Natural killer cell treated with Interleukin-12 subunit alpha and Interleukin-12 subunit beta and Interleukin-15 and Interleukin-18, amount 100 ng/mL, for 72 hours (primary cell): ENCODE measurements around the gene FUT1. TPM values are rescaled to one million over a fixed set of nuclear protein-coding genes. Genes with fewer than 3 reads are reported as not detected.
A peak's percentile ranks its signal among the peaks of the same experiment; 100 is the strongest.
"Not testable (repeated sequence)": the region's sequence is repeated elsewhere in the genome, so short reads cannot be mapped to it uniquely, and the experiment has no call there.

ENCODE experiments used
- ATAC-seq, 2 donors: fragments of 150-1000 bp; cut with Tn5 transposase in 1 of 2; sonication (Bioruptor Pico), chemical (Tn5 transposase) in 1 of 2; 2 replicates each; pipeline ENCODE4 v1.10.0; 2021
- DNase-seq: peaks from one replicate; pipeline ENCODE4 v3.0.0; 2022; ENCODE audit warnings: low spot score
- H3K27ac Mint-ChIP-seq, 2 donors: 1 replicate in 1 of 2; 2 replicates in 1 of 2; pipeline ENCODE4 v1.8.0; 2022; ENCODE audit warnings: mixed read lengths in 2 of 2, mild to moderate bottlenecking in 1 of 2, moderate library complexity in 1 of 2
- H3K27me3 Mint-ChIP-seq, 2 donors: 1 replicate in 1 of 2; 2 replicates in 1 of 2; pipeline ENCODE4 v1.8.0; 2022; ENCODE audit warnings: mixed read lengths in 2 of 2
- H3K36me3 Mint-ChIP-seq: one replicate; pipeline ENCODE4 v1.8.0; 2022; ENCODE audit warnings: mixed read lengths
- H3K4me1 Mint-ChIP-seq, 2 donors: 1 replicate in 1 of 2; 2 replicates in 1 of 2; pipeline ENCODE4 v1.8.0; 2022; ENCODE audit warnings: low read depth in 2 of 2, mixed read lengths in 2 of 2, mild to moderate bottlenecking in 1 of 2
- H3K4me3 Mint-ChIP-seq: one replicate; pipeline ENCODE4 v1.8.0; 2022; ENCODE audit warnings: mixed read lengths
- H3K9me3 Mint-ChIP-seq: 2 replicates; pipeline ENCODE4 v1.8.0; 2022; ENCODE audit warnings: mixed read lengths
- total RNA-seq, 2 donors: library from RNA; stranded (reverse); gene quantifications; one replicate each; pipeline ENCODE4 v1.2.3, GENCODE V29; 2022

Gene FUT1
- total RNA-seq, 2 donors from 2014 or later: 0.21 TPM; not detected in 1

DNA sequence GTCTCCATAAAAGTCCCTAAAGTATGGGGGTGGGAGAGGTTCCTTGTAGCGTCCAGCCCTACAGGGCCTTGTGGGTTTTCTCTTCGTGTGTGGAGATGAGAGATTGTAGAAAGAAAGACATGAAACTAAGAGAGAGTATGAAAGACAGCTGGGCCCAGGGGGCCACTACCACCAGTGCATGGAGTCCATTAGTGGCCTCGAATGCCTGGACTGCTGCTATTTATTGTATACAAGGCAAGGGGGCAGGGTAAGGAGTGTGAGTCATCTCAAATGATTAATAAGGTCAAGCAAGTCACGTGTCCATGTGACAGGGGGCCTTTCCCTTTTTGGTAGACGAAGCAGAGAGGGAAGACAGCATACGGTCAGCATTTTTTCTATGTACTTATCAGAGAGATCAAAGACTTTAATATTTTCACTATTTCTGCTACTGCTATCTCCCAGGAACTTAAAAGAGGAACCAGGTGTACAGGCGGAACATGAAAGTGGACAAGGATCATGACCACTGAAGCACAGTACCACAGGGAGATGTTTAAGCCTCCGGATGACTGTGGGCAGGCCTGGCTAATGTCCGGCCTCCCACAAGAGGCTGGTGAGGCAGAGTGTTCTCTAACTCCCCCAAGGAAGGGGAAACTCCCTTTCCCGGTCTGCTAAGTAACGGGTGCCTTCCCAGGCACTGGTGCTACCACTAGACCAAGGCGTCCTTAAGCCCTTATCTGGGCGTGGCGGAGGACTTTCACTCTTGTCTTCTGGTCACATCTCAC, 28.4 kb upstream of the FUT1 start:
- Mint-ChIP-seq H3K27ac (no peak overlapping the region), H3K4me1 (peaks cover 0 to 3% of the 10 kb centered on the region in 2 donors), H3K36me3 (no peaks in the 10 kb centered on the region), H3K4me3 (no peak overlapping the region), H3K27me3 (peaks cover 0 to 2% of the 10 kb centered on the region in 2 donors), H3K9me3 (no peaks in the 10 kb centered on the region)
- no peak for ATAC-seq
- no peak for DNase-seq

DNA sequence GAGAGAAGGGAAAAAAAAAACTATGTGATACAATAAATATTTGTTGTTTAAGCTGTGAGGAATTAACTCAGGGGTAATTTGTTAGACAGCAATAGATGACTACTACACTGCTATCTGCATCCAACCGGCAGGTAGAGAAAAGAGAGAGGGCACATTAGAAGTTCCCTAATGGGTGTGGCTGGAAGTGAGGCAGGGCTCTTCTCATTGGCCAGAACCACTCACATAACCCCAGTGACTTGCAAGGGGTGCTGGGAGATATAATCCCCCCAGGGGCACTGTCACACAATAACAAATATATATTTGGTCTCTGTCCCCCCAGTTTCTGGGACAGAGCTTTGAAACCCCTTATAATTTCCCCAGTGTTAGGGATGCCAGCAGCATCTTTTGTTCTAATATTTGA, 27.2 kb upstream of the FUT1 start:
- no peak for DNase-seq
- no peak overlapping the region for H3K4me3 Mint-ChIP-seq
- no peaks in the 10 kb centered on the region for H3K36me3 Mint-ChIP-seq
- no peaks in the 10 kb centered on the region for H3K9me3 Mint-ChIP-seq
- ATAC-seq: no peak
- H3K27ac Mint-ChIP-seq: no peak overlapping the region
- peaks cover 0 to 3% of the 10 kb centered on the region in 2 donors for H3K4me1 Mint-ChIP-seq
- peaks cover 0 to 2% of the 10 kb centered on the region in 2 donors for H3K27me3 Mint-ChIP-seq

DNA sequence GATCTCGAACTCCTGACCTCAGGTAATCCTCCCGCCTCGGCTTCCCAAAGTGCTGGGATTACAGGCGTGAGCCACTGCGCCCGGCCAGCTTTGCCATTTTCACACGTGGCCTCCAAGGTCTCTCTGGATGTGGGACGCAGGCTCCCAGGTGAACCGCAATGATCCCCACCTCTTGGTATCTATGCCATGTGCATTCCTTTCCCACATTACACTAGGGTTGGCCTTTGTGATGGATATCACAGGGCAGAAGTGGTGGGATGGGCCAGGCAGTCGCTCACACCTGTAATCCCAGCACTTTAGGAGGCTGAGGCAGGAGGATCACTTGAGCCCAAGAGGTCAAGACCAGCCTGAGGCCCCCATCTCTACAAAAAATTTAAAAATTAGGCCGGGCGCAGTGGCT, 25.3 kb upstream of the FUT1 start:
- Mint-ChIP-seq H3K36me3 (no peaks in the 10 kb centered on the region), H3K4me1 (peaks cover 0 to 3% of the 10 kb centered on the region in 2 donors), H3K27me3 (peaks cover 0 to 3% of the 10 kb centered on the region in 2 donors), H3K9me3 (no peaks in the 10 kb centered on the region), H3K4me3 (no peak overlapping the region), H3K27ac (no peak overlapping the region)
- ATAC-seq (no peak), DNase-seq (no peak)

DNA sequence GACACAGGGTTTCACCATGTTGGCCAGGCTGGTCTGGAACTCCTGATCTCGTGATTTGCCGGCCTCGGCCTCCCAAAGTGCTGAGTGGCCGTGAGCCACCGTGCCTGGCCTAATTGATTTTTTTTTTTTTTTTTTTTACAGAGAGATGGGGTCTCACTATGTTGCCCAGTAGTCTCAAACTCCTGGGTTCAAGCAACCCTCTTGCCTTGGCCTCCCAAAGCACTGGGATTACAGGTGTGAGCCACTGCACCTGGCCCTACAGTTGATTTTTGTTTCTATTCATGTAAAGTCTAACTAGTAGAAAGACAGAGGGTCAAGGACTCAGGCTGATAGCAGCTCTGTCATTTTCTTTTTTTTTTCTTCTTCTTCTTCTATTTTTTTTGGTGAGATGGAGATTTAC, 24.7 kb upstream of the FUT1 start:
- Mint-ChIP-seq H3K4me1 (no peaks in the 10 kb centered on the region), H3K27me3 (peaks cover 0 to 2% of the 10 kb centered on the region in 2 donors), H3K36me3 (no peaks in the 10 kb centered on the region), H3K27ac (no peak overlapping the region), H3K4me3 (no peak overlapping the region), H3K9me3 (no peaks in the 10 kb centered on the region)
- no peak for DNase-seq
- no peak for ATAC-seq

DNA sequence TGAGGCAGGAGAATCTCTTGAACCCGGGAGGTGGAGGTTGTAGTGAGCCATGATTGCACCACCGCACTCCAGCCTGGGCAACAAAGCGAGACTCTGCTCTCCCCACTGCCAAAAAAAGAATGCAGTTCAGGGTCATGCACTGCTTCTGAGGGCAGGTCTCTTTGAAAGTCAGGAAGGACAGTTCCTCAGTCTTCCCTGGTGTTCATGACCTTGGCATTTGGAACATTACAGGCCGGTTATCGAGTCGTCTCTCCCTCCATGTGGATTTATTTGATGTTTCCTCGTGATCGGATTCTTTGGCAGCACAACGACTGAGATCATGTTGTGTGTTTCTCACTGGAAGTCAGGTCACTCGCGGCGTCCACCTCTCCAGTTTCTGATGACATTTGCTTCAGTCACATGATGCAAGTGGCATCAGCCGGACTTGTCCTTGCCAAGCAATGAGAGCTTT, 20.1 kb upstream of the FUT1 start:
- Mint-ChIP-seq H3K4me1 (no peaks in the 10 kb centered on the region), H3K27ac (no peak overlapping the region), H3K27me3 (peaks cover 7 to 15% of the 10 kb centered on the region in 2 donors), H3K4me3 (no peak overlapping the region), H3K36me3 (no peaks in the 10 kb centered on the region), H3K9me3 (no peaks in the 10 kb centered on the region)
- no peak for DNase-seq
- no peak for ATAC-seq

DNA sequence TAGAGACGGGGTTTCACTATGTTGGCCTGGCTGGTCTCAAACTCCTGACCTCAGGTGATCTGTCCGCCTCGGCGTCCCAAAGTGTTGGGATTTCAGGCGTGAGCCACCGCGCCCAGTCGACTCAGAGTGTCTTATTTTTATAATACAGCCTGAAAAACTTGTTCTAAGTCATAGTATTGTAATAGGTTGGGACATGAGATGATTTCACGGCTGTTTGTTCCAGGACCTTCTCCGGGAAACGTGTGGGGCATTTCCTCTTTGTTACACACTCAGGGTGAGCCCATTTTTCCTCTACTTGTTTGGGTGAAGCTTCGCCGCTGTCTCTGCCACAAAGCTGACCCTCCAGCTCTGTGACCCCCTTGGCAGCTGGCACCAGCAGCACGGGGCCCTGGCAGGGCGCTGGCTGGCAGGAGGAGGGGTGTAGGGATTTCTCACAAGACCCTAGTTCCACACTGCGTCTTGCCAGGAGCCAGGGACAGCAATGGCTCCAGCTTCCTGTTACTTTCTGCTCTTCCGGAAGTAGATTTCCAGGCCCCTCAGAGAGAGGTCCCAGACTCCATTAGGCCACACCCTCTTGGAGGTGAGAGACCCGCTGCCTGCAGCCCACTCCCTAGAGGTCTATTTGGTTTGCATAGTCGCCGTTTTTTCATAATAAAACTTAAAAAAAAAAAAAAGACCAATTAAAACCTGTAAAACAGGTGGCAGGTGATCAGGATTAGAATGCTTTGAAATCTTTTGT, 18.5 kb upstream of the FUT1 start:
- H3K27me3 Mint-ChIP-seq: peaks cover 9 to 17% of the 10 kb centered on the region in 2 donors
- DNase-seq (no peak), ATAC-seq (no peak)
- H3K27ac Mint-ChIP-seq: no peak overlapping the region
- no peaks in the 10 kb centered on the region for H3K36me3 Mint-ChIP-seq
- H3K9me3 Mint-ChIP-seq: no peaks in the 10 kb centered on the region
- H3K4me3 Mint-ChIP-seq: no peak overlapping the region
- no peaks in the 10 kb centered on the region for H3K4me1 Mint-ChIP-seq

DNA sequence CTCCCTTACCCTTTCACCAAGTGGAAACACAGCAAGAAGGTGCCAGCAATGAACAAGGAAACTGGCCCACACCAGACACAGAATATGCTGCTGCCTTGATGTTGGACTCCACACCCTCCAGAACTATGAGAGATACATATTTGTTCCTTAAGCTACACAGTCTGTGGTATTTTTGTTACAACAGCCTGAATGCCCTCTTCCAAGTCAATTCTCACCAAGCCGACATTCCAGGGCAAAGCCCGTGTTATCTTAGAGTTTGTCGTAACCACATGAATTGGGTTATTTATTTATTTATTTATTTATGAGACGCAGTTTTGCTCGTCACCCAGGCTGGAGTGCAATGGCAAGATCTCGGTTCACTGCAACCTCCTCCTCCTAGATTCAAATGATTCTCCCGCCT, 17.8 kb upstream of the FUT1 start:
- Mint-ChIP-seq H3K27me3 (peaks cover 14 to 17% of the 10 kb centered on the region in 2 donors), H3K36me3 (no peaks in the 10 kb centered on the region), H3K4me3 (no peak overlapping the region), H3K4me1 (no peaks in the 10 kb centered on the region), H3K27ac (no peak overlapping the region), H3K9me3 (no peaks in the 10 kb centered on the region)
- DNase-seq (no peak), ATAC-seq (no peak)

DNA sequence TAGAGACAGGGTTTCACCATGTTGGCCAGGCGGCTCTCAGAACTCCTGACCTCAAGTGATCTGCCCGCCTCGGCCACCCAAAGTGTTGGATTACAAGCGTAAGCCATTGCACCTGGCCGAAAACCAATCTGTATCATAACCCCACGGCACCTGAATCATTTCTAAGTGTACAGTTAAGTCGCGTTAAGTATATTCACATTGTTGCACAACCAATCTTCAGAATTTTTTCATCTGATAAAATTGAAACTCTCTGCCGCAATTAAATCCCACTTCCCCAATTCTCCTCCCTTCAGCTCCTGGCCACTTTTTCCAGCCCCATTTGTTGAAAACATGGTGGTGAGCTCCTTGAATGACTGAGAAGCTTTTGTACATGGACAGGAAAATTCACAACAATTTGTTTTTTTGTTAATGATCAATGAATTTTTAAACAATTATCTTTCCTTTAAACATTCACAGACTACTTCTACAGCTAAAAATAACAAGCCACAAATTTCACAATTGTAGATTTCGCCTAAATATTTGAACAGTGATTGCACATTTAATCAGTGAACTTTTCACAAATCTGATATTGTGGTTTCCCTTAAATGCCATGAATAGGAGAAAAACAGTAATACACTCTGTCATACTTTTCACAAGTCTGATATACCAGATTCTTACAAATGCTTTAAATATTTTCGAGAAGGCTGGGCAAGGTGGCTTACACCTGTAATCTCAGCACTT, 16.7 kb upstream of the FUT1 start:
- no peaks in the 10 kb centered on the region for H3K4me1 Mint-ChIP-seq

DNA sequence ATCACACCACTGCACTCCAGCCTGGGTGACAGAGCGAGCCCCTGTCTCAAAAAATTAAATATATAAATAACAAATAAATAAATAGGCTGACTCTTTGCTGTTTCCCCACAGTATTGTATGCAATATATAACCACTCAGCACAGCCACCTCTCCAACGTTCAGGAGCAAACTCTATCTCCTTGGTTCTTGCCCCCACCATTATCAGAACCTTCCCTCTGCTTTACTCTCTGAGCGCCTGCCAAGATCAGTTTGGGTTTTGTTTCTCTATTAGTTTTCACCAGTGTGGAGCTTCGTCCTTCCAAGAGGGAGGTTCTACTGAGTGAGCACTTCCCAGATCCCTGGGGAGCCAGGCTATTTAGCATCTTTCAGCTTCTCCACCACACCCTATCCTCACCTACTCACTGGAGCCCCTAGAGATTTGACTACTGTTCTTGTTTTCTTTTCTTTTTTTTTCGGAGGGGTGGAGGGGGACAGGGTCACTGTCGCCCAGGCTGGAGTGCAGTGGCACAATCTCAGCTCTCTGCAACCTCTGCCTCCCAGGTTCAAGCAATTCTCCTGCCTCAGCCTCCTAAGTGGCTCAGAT, 15.8 kb upstream of the FUT1 start:
- not testable (repeated sequence) for H3K36me3 Mint-ChIP-seq, H3K27ac Mint-ChIP-seq, DNase-seq, H3K4me3 Mint-ChIP-seq, H3K9me3 Mint-ChIP-seq, H3K4me1 Mint-ChIP-seq, ATAC-seq
- peaks cover 20 to 21% of the 10 kb centered on the region in 2 donors for H3K27me3 Mint-ChIP-seq

More for the DNA sequence above, 16.7 kb upstream of the FUT1 start:
- H3K9me3 Mint-ChIP-seq: no peaks in the 10 kb centered on the region
- H3K36me3 Mint-ChIP-seq: no peaks in the 10 kb centered on the region
- H3K27ac Mint-ChIP-seq: no peak overlapping the region
- peaks cover 19 to 21% of the 10 kb centered on the region in 2 donors for H3K27me3 Mint-ChIP-seq
- H3K4me3 Mint-ChIP-seq: no peak overlapping the region
- DNase-seq (no peak), ATAC-seq (no peak)

DNA sequence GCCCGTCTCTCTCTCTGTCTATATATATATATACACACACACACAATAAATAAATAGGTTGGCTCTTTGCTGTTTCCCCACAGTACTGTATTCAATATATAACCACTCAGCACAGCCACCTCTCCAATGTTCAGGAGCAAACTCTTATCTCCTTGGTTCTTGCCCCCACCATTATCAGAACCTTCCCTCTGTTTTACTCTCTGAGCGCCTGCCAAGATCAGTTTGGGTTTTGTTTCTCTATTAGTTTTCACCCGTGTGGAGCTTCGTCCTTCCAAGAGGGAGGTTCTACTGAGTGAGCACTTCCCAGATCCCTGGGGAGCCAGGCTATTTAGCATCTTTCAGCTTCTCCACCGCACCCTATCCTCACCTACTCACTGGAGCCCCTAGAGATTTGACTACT, 13.4 kb upstream of the FUT1 start:
- not testable (repeated sequence) for ATAC-seq, DNase-seq, H3K9me3 Mint-ChIP-seq, H3K27ac Mint-ChIP-seq, H3K4me3 Mint-ChIP-seq, H3K4me1 Mint-ChIP-seq, H3K36me3 Mint-ChIP-seq
- H3K27me3 Mint-ChIP-seq: peaks cover 18 to 33% of the 10 kb centered on the region in 2 donors

DNA sequence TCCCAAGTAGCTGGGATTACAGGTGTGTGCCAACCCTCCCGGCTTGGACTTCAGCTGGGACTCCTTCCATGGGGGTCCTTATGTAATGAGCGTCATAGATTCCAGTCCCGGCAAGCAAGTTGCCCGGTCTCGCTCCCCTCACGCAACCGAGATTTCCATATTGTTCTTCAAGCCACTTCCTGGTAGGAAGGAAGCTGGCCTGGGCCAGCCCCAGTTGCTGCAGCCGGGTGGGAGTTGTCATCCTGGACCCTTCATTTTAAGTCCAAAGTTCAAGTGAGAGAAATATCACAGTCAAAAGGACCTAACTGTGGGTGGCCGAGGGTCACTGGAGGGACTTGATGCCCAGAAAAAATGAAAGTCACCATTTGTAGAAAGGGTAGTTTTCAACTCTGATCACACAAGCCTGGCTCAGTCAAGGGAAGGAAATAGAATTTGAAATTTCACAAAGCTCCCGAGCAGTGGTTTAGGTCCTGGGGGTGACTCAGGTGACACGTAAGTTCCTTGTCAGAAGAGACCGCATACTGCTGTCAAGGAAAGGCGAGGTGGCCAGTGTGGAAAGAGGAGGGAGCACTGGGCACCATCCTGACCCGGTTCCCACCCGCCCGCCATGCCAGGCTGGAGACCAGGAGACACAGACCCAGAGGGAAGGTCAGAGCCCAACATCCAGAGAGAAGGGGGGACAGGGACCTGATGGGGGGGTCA, 8.2 kb upstream of the FUT1 start:
- Mint-ChIP-seq H3K9me3 (no peaks in the 10 kb centered on the region), H3K4me3 (no peak overlapping the region), H3K36me3 (no peaks in the 10 kb centered on the region), H3K27ac (peak overlapping the region in 1 of 2 donors; percentile 44), H3K27me3 (peaks cover 12 to 26% of the 10 kb centered on the region in 2 donors), H3K4me1 (peaks cover 0 to 4% of the 10 kb centered on the region in 2 donors)
- DNase-seq (no peak), ATAC-seq (peak in 1 of 2 donors; percentile 62)

DNA sequence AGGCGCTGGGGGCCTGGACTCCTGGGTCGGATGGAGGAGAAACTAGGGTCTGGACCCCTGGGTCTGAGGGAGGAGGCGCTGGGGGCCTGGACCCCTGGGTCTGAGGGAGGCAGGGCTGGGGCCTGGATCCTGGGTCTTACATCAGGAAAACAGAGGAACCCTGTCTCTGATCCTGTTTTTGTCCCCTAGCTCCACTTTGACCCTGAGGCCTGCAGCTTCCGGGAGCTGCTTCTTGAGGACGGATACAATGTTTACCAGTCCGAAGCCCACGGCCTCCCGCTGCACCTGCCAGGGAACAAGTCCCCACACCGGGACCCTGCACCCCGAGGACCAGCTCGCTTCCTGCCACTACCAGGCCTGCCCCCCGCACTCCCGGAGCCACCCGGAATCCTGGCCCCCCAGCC, 5.3 kb upstream of the FUT1 start:
- H3K9me3 Mint-ChIP-seq: no peaks in the 10 kb centered on the region
- H3K27me3 Mint-ChIP-seq: peaks cover 14 to 26% of the 10 kb centered on the region in 2 donors
- no peak for DNase-seq
- H3K4me1 Mint-ChIP-seq: peaks cover 0 to 11% of the 10 kb centered on the region in 2 donors
- no peak overlapping the region for H3K27ac Mint-ChIP-seq
- no peaks in the 10 kb centered on the region for H3K36me3 Mint-ChIP-seq
- ATAC-seq: no peak
- no peak overlapping the region for H3K4me3 Mint-ChIP-seq

DNA sequence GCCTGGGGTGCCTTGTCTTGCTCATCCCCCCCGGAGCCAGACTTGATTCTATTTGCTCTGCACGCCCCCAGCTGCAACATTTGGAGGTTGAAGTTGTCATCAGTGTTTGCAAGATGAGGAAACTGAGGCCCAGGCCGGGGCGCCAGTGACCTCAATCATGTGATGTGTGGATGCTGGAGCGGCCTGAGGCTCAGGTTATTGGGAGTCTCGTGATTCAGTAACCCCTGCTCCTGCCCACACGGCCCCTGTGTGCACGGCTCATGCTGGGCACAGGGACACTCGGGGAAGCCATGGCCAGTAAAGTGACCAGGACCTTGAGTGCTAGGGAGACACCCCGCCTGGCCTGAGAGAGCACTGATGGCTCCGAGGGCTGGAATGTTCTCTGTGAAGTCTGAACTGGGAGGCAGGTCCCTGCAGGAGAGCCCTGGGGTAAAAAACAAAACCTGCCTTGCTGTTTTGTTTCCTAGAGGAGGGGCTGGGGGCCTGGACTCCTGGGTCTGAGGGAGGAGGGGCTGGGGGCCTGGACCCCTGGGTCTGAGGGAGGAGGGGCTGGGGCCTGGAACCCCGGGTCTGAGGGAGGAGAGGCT, 4.7 kb upstream of the FUT1 start:
- no peaks in the 10 kb centered on the region for H3K9me3 Mint-ChIP-seq
- H3K27me3 Mint-ChIP-seq: peaks cover 15 to 26% of the 10 kb centered on the region in 2 donors
- no peak for DNase-seq
- ATAC-seq: no peak
- no peak overlapping the region for H3K4me3 Mint-ChIP-seq
- H3K27ac Mint-ChIP-seq: no peak overlapping the region
- peaks cover 2 to 12% of the 10 kb centered on the region in 2 donors for H3K4me1 Mint-ChIP-seq
- H3K36me3 Mint-ChIP-seq: no peaks in the 10 kb centered on the region
